Measurements from ENCODE around the gene MPRIP.

MPRIP gene

GRCh38 chr17:17128476-17129075, 86.3 kb downstream of the MPRIP start:
- peaks cover 24% of the 10 kb centered on the region for H3K79me2 ChIP-seq (ENCODE audit: insufficient read depth, low read length)
- H2AFZ ChIP-seq (ENCODE audit: low read depth, low read length) = no peak overlapping the region
- no peaks in the 10 kb centered on the region for H3K9me3 ChIP-seq (ENCODE audit: insufficient read depth, low read length, severe bottlenecking)
- H3K4me2 ChIP-seq (ENCODE audit: insufficient read depth, low read length) = no peak overlapping the region
- peaks cover 75% of the 10 kb centered on the region for H3K36me3 ChIP-seq (ENCODE audit: insufficient read depth, low read length)
- no peak overlapping the region for H3K9ac ChIP-seq (ENCODE audit: low read depth, low read length)
- no peak overlapping the region for H3K4me3 ChIP-seq (ENCODE audit: low read depth in 1 of 2, low read length in 2 of 2)
- no peak overlapping the region for H3K27ac ChIP-seq (ENCODE audit: low read length)
- ATAC-seq (ENCODE audit: insufficient read depth, low read depth) = no peak
- no peaks in the 10 kb centered on the region for H3K4me1 ChIP-seq (ENCODE audit: insufficient read depth, low read length)
- TF ChIP-seq EZH2 (IDR thresholded peaks at IDR 0.05; ENCODE audit: borderline replicate concordance, low read depth, low read length, severe bottlenecking) (no peak), CTCF (IDR thresholded peaks at IDR 0.05; ENCODE audit: borderline replicate concordance, extremely low read depth, low read length, poor library complexity, severe bottlenecking) (no peak)
- peaks cover 82% of the 10 kb centered on the region for H4K20me1 ChIP-seq (ENCODE audit: insufficient read depth, low read length)
- no peaks in the 10 kb centered on the region for H3K27me3 ChIP-seq (ENCODE audit: insufficient read depth, low read length, poor library complexity)
- DNase-seq = no peak

- peaks cover 81% of the 10 kb centered on the region for H3K36me3 ChIP-seq (ENCODE audit: insufficient read depth, low read length)
- H3K4me3 ChIP-seq (ENCODE audit: low read depth in 1 of 2, low read length in 2 of 2) = no peak overlapping the region
- H3K27ac ChIP-seq (ENCODE audit: low read length) = no peak overlapping the region
- H3K27me3 ChIP-seq (ENCODE audit: insufficient read depth, low read length, poor library complexity) = no peaks in the 10 kb centered on the region
- ATAC-seq (ENCODE audit: insufficient read depth, low read depth) = no peak
- no peak overlapping the region for H2AFZ ChIP-seq (ENCODE audit: low read depth, low read length)
- peaks cover 75% of the 10 kb centered on the region for H4K20me1 ChIP-seq (ENCODE audit: insufficient read depth, low read length)
- TF ChIP-seq CTCF (IDR thresholded peaks at IDR 0.05; ENCODE audit: borderline replicate concordance, extremely low read depth, low read length, poor library complexity, severe bottlenecking) = no peak
- TF ChIP-seq EZH2 (IDR thresholded peaks at IDR 0.05; ENCODE audit: borderline replicate concordance, low read depth, low read length, severe bottlenecking) = no peak
- H3K9ac ChIP-seq (ENCODE audit: low read depth, low read length) = no peak overlapping the region
- DNase-seq = no peak
- H3K4me2 ChIP-seq (ENCODE audit: insufficient read depth, low read length) = no peak overlapping the region
- peaks cover 16% of the 10 kb centered on the region for H3K79me2 ChIP-seq (ENCODE audit: insufficient read depth, low read length)
- H3K9me3 ChIP-seq (ENCODE audit: insufficient read depth, low read length, severe bottlenecking) = no peaks in the 10 kb centered on the region
- no peaks in the 10 kb centered on the region for H3K4me1 ChIP-seq (ENCODE audit: insufficient read depth, low read length)
Measured at GRCh38 chr17:17129466-17129865, 87.2 kb downstream of the MPRIP start.

- H3K27ac ChIP-seq (ENCODE audit: low read length) = no peak overlapping the region
- H3K4me1 ChIP-seq (ENCODE audit: insufficient read depth, low read length) = no peaks in the 10 kb centered on the region
- peaks cover 8% of the 10 kb centered on the region for H3K79me2 ChIP-seq (ENCODE audit: insufficient read depth, low read length)
Measured at GRCh38 chr17:17130077-17130844, 88.0 kb downstream of the MPRIP start.

More at GRCh38 chr17:17130077-17130844, 88.0 kb downstream of the MPRIP start:
- peaks cover 89% of the 10 kb centered on the region for H3K36me3 ChIP-seq (ENCODE audit: insufficient read depth, low read length)
- H3K4me3 ChIP-seq (ENCODE audit: low read depth in 1 of 2, low read length in 2 of 2) = no peak overlapping the region
- TF ChIP-seq EZH2 (IDR thresholded peaks at IDR 0.05; ENCODE audit: borderline replicate concordance, low read depth, low read length, severe bottlenecking) (no peak), CTCF (IDR thresholded peaks at IDR 0.05; ENCODE audit: borderline replicate concordance, extremely low read depth, low read length, poor library complexity, severe bottlenecking) (peak; percentile 19)
- no peak overlapping the region for H3K4me2 ChIP-seq (ENCODE audit: insufficient read depth, low read length)
- H3K9me3 ChIP-seq (ENCODE audit: insufficient read depth, low read length, severe bottlenecking) = no peaks in the 10 kb centered on the region
- ATAC-seq (ENCODE audit: insufficient read depth, low read depth) = no peak
- no peaks in the 10 kb centered on the region for H3K27me3 ChIP-seq (ENCODE audit: insufficient read depth, low read length, poor library complexity)
- DNase-seq = no peak
- H4K20me1 ChIP-seq (ENCODE audit: insufficient read depth, low read length) = peaks cover 69% of the 10 kb centered on the region
- no peak overlapping the region for H2AFZ ChIP-seq (ENCODE audit: low read depth, low read length)
- H3K9ac ChIP-seq (ENCODE audit: low read depth, low read length) = no peak overlapping the region

Data from DND-41 (cell line).